ENCODE measurements around the gene BUB3.

BUB3 gene

GRCh38 chr10:123147635-123148413 lies 6.4 kb upstream of the BUB3 start, which contains the start of gene HMX2:
Gene HMX2 (plus strand): TSS chr10:123148136. CDS start chr10:123148379, 243 bp downstream.
- DNase-seq = no peak
- no peak for ATAC-seq (ENCODE audit: insufficient read depth, low read depth)
- no peaks in the 10 kb centered on the region for H3K27me3 ChIP-seq (ENCODE audit: insufficient read depth, low read length, poor library complexity)

GRCh38 chr10:123148414-123149161 lies 5.6 kb upstream of the BUB3 start:
- no peak for DNase-seq
- H3K9me3 ChIP-seq (ENCODE audit: insufficient read depth, low read length, severe bottlenecking) = no peaks in the 10 kb centered on the region
- H3K4me2 ChIP-seq (ENCODE audit: insufficient read depth, low read length) = no peak overlapping the region
- no peak overlapping the region for H2AFZ ChIP-seq (ENCODE audit: low read depth, low read length)
- no peak for TF ChIP-seq EZH2 (IDR thresholded peaks at IDR 0.05; ENCODE audit: borderline replicate concordance, low read depth, low read length, severe bottlenecking)
- TF ChIP-seq, protein P1, sequence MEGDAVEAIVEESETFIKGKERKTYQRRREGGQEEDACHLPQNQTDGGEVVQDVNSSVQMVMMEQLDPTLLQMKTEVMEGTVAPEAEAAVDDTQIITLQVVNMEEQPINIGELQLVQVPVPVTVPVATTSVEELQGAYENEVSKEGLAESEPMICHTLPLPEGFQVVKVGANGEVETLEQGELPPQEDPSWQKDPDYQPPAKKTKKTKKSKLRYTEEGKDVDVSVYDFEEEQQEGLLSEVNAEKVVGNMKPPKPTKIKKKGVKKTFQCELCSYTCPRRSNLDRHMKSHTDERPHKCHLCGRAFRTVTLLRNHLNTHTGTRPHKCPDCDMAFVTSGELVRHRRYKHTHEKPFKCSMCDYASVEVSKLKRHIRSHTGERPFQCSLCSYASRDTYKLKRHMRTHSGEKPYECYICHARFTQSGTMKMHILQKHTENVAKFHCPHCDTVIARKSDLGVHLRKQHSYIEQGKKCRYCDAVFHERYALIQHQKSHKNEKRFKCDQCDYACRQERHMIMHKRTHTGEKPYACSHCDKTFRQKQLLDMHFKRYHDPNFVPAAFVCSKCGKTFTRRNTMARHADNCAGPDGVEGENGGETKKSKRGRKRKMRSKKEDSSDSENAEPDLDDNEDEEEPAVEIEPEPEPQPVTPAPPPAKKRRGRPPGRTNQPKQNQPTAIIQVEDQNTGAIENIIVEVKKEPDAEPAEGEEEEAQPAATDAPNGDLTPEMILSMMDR (IDR thresholded peaks at IDR 0.05; ENCODE audit: borderline replicate concordance, extremely low read depth, low read length, poor library complexity, severe bottlenecking) = no peak
- H3K4me1 ChIP-seq (ENCODE audit: insufficient read depth, low read length) = peaks cover 5% of the 10 kb centered on the region
- H3K4me3 ChIP-seq (ENCODE audit: low read depth in 1 of 2, low read length in 2 of 2) = no peak overlapping the region
- no peaks in the 10 kb centered on the region for H3K27me3 ChIP-seq (ENCODE audit: insufficient read depth, low read length, poor library complexity)
- H3K9ac ChIP-seq (ENCODE audit: low read depth, low read length) = no peak overlapping the region
- no peak for ATAC-seq (ENCODE audit: insufficient read depth, low read depth)
- no peaks in the 10 kb centered on the region for H3K79me2 ChIP-seq (ENCODE audit: insufficient read depth, low read length)
- no peaks in the 10 kb centered on the region for H3K36me3 ChIP-seq (ENCODE audit: insufficient read depth, low read length)
- H3K27ac ChIP-seq (ENCODE audit: low read length) = no peak overlapping the region
- no peaks in the 10 kb centered on the region for H4K20me1 ChIP-seq (ENCODE audit: insufficient read depth, low read length)

More at GRCh38 chr10:123147635-123148413, 6.4 kb upstream of the BUB3 start, which contains the start of gene HMX2:
- H3K79me2 ChIP-seq (ENCODE audit: insufficient read depth, low read length) = no peaks in the 10 kb centered on the region
- H2AFZ ChIP-seq (ENCODE audit: low read depth, low read length) = no peak within 1 kb of the TSS
- H3K4me2 ChIP-seq (ENCODE audit: insufficient read depth, low read length) = no peak within 1 kb of the TSS
- H4K20me1 ChIP-seq (ENCODE audit: insufficient read depth, low read length) = no peaks in the 10 kb centered on the region
- no peaks in the 10 kb centered on the region for H3K9me3 ChIP-seq (ENCODE audit: insufficient read depth, low read length, severe bottlenecking)
- H3K9ac ChIP-seq (ENCODE audit: low read depth, low read length) = no peak within 1 kb of the TSS
- TF ChIP-seq EZH2 (IDR thresholded peaks at IDR 0.05; ENCODE audit: borderline replicate concordance, low read depth, low read length, severe bottlenecking) = no peak
- TF ChIP-seq, protein P1 (IDR thresholded peaks at IDR 0.05; ENCODE audit: borderline replicate concordance, extremely low read depth, low read length, poor library complexity, severe bottlenecking) = no peak
- H3K4me1 ChIP-seq (ENCODE audit: insufficient read depth, low read length) = no peaks in the 10 kb centered on the region
- H3K36me3 ChIP-seq (ENCODE audit: insufficient read depth, low read length) = no peaks in the 10 kb centered on the region
- no peak within 1 kb of the TSS for H3K27ac ChIP-seq (ENCODE audit: low read length)
- H3K4me3 ChIP-seq (ENCODE audit: low read depth in 1 of 2, low read length in 2 of 2) = no peak within 1 kb of the TSS

GRCh38 chr10:123149162-123149567 lies 5.0 kb upstream of the BUB3 start:
- no peak for TF ChIP-seq EZH2 (IDR thresholded peaks at IDR 0.05; ENCODE audit: borderline replicate concordance, low read depth, low read length, severe bottlenecking)
- no peak for ATAC-seq (ENCODE audit: insufficient read depth, low read depth)
- Histone ChIP-seq H3K27me3 (ENCODE audit: insufficient read depth, low read length, poor library complexity) (no peaks in the 10 kb centered on the region), H3K79me2 (ENCODE audit: insufficient read depth, low read length) (peaks cover under 1% of the 10 kb centered on the region), H4K20me1 (ENCODE audit: insufficient read depth, low read length) (no peaks in the 10 kb centered on the region), H3K9me3 (ENCODE audit: insufficient read depth, low read length, severe bottlenecking) (no peaks in the 10 kb centered on the region), H3K4me3 (ENCODE audit: low read depth in 1 of 2, low read length in 2 of 2) (no peak overlapping the region), H3K27ac (ENCODE audit: low read length) (no peak overlapping the region), H3K4me2 (ENCODE audit: insufficient read depth, low read length) (no peak overlapping the region), H2AFZ (ENCODE audit: low read depth, low read length) (no peak overlapping the region), H3K4me1 (ENCODE audit: insufficient read depth, low read length) (peaks cover 8% of the 10 kb centered on the region), H3K36me3 (ENCODE audit: insufficient read depth, low read length) (no peaks in the 10 kb centered on the region), H3K9ac (ENCODE audit: low read depth, low read length) (no peak overlapping the region)
- no peak for DNase-seq
